ENCODE measurements around the gene TAS2R16.
"Not testable (repeated sequence)": the region's sequence is repeated elsewhere in the genome, so short reads cannot be mapped to it uniquely, and the experiment has no call there.

Gene TAS2R16

GRCh38 chr7:122975341-122975740 is 20.2 kb downstream of the TAS2R16 start:
- TF ChIP-seq CTCF (IDR thresholded peaks at IDR 0.05; ENCODE audit: borderline replicate concordance, insufficient read depth, low read depth, low read length), result no peak

GRCh38 chr7:122974229-122974628 is 21.3 kb downstream of the TAS2R16 start:
- TF ChIP-seq CTCF (IDR thresholded peaks at IDR 0.05; ENCODE audit: borderline replicate concordance, insufficient read depth, low read depth, low read length), result no peak
- H3K4me3 ChIP-seq (ENCODE audit: low read depth, low read length), result no peak overlapping the region

More at GRCh38 chr7:122975341-122975740, 20.2 kb downstream of the TAS2R16 start:
- no peak overlapping the region for H3K4me3 ChIP-seq (ENCODE audit: low read depth, low read length)

DNA sequence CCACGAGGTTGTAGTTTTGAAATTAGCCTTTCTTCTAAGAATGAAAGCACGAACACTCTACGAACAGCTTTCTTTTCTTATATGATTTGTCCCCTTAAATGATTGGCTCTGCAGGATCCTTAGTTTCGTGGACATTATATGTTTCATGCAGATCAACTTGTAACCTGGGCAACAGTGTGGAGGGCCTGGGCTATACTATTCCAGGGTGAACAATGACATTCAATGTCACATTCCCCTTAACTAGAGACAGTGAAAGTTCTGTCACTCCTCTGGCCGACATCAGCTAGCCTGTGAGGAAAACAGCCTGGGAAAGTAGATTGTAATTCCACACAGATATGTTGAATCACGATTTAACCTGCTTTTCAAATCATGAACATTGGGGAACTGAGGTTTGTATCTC is 23.4 kb downstream of the TAS2R16 start:
- TF ChIP-seq CTCF (IDR thresholded peaks at IDR 0.05; ENCODE audit: borderline replicate concordance, insufficient read depth, low read depth, low read length), result no peak
- no peak overlapping the region for H3K4me3 ChIP-seq (ENCODE audit: low read depth, low read length)

- H3K4me3 ChIP-seq (ENCODE audit: low read depth, low read length), result no peak overlapping the region
- TF ChIP-seq CTCF (IDR thresholded peaks at IDR 0.05; ENCODE audit: borderline replicate concordance, insufficient read depth, low read depth, low read length), result no peak
Observed at GRCh38 chr7:122970740-122971725, 24.5 kb downstream of the TAS2R16 start.

DNA sequence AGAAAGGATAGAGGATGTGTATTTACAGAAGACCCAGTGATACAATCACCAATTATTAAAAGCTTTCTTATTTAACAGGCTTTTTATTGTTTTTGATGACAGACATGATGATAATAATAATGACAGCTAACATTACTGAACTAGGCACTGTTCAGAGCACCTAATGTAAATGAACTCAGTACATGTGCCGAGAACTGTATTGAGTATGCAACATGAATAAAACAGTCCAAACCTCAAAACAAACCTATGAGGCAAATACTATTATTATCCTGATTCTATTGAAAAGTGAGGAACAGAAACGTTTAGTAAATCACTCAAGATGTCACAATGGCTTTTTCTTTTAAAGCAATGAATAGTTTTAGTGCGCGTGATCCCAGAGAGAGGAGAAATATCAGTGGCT is 27.1 kb downstream of the TAS2R16 start:
- TF ChIP-seq CTCF (IDR thresholded peaks at IDR 0.05; ENCODE audit: borderline replicate concordance, insufficient read depth, low read depth, low read length), result no peak
- H3K4me3 ChIP-seq (ENCODE audit: low read depth, low read length), result no peak overlapping the region

- no peak overlapping the region for H3K4me3 ChIP-seq (ENCODE audit: low read depth, low read length)
- no peak for TF ChIP-seq CTCF (IDR thresholded peaks at IDR 0.05; ENCODE audit: borderline replicate concordance, insufficient read depth, low read depth, low read length)
Observed at GRCh38 chr7:122965306-122965705, 30.2 kb downstream of the TAS2R16 start.

GRCh38 chr7:122953678-122954077 is 41.8 kb downstream of the TAS2R16 start:
- not testable (repeated sequence) for H3K4me3 ChIP-seq (ENCODE audit: low read depth, low read length)

All from GM12875 (cell line).